HG03097 (cell line): ENCODE results near the gene FANCI.
"Not testable (repeated sequence)": the region's sequence is repeated elsewhere in the genome, so short reads cannot be mapped to it uniquely, and the experiment has no call there.

ENCODE experiments used
- ATAC-seq: cut with Tn5 transposase; IDR thresholded peaks from one replicate; pipeline ENCODE4 v1.9.1; 2021; ENCODE audit not compliant: unreplicated experiment, low FRiP score

FANCI gene

GRCh38 chr15:89218531-89218930 is 25.2 kb upstream of the FANCI start:
- ATAC-seq = no peak

DNA sequence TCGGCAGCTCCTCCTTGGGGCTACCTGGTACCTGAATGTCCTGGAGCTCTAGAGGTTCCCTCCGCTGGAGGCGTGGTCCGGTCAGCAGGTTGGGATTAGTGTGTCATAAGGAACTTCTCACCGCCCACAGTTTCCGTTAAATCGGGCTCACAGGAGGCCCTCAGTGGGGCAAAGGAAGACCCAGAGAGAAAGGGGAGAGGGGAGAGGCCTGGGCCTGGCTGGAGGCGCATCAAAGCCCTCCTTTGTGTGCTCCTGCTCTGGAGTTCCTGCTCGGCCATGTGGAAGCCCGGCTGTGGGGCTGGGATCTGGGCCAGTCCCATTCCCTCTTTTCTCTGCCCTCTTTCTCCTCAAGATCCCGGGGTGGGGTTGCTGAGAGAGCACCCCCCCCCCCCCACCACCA is 22.2 kb upstream of the FANCI start, which contains the start of gene RLBP1:
Gene RLBP1, minus strand, starts transcription at position 37 of the 400 bp plus-strand sequence. CDS start 2,604 bp downstream, outside the sequence.
- no peak for ATAC-seq

GRCh38 chr15:89225588-89225987 is 18.2 kb upstream of the FANCI start:
- ATAC-seq = no peak

DNA sequence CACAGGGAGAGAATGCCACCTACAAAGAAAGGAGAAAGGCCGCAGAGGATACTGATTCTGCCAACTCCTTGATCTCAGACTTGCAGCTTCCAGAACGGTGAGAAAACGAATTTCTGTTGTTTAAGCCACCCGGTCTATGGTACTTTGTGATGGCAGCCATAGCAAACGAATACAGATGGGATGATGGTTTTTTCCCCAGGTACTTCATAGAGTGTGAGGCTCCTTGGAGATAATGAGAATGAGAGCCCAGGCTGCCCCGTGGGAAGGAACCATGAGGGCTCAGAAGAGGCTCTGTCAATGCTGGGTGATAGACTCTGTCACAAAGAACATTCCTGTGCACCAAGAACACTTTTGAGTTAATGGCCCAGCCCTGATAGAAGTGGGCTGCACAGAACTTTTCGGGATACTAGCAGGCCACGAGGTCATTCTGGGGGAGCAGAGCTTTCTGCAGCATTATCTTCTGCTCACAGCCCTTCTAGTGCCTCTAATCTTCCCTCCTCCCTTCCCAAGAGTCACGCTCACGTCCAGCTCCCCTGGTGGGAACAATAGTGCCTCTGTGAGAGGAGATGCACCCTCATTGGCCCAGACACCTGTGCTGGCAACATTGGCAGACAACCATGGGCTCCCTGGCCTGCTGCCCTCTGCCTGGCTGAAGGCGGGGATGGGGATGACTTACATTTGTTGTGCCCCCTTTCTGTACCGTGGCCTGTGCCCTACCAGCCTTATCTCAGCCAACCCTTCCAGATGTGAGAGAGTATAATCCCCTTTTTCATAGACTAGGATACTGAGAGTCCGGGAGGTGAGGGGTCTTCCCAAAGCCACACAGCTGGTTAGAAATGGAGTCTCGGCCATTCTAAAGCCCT is 17.2 kb upstream of the FANCI start:
- no peak for ATAC-seq

- ATAC-seq = no peak
These were observed 16.4 kb upstream of the FANCI start for GRCh38 chr15:89227425-89227824.

GRCh38 chr15:89230277-89230676 is 13.5 kb upstream of the FANCI start:
- ATAC-seq = no peak

GRCh38 chr15:89231832-89232231 is 11.9 kb upstream of the FANCI start:
- ATAC-seq = no peak

GRCh38 chr15:89239883-89240810 is 3.6 kb upstream of the FANCI start:
- not testable (repeated sequence) for ATAC-seq

DNA sequence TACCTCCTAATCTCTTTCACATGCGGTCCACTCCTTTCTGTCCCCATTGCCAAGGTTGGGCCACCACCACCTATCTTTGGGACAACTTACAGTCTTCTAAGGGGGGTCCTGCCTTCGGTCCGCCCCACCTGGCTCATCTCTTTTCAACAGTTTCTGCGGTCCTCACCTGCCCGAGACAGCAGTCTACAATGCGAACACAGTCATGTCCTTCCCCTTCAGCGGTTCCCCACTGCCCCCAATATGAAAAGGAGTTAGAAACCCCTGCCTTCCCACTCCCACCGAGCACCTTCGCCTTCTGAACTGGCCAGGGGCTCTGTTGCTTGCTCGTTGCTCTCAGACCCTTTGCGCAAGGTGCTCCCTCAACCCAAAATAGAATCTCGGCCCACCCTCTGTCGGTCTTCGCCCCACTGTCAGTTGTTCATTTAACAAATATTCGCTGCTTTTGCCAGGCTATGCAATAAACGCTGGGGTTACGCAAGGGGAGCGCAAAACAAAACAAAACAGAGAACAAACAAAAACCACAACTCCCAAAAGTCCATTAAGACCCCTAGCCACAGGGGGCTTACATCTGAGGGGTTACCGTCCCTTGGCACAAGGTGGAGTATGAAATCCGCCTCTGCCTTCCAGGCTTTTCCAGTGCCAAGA is 611 bp upstream of the FANCI start:
- ATAC-seq = no peak

DNA sequence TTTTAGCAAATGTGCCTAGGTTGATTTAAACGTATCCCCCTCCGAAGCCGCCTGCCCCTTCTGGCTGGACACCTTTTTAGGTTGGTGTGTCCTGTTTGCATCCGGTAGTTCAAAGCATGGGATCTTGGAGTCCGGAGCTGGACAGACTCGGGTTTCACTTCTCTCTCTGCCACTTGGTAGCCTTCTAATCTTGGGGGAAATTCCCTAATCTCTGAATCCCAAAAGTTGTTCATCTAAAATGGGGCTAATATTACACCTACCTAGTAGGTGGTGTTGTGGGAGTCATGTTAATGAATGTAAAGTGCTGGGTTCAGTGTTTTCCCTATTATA is 760 bp downstream of the FANCI start:
- ATAC-seq = peak; percentile 19

DNA sequence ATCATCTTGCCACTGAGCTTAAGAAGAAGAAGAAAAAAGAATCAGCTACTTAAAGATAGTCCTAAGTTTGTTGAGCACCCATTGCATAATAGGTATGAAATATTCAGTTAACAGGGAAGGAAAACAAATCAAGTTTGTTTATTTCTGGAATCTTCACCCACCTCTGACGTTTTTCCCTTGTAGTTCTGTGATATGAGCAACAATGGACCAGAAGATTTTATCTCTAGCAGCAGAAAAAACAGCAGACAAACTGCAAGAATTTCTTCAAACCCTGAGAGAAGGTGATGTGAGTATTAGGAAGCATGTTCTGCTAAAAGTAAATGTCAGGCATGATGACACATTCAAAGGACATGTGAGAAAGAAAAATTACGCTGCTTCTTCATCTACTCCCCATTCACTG is 3.7 kb downstream of the FANCI start:
- ATAC-seq = no peak

DNA sequence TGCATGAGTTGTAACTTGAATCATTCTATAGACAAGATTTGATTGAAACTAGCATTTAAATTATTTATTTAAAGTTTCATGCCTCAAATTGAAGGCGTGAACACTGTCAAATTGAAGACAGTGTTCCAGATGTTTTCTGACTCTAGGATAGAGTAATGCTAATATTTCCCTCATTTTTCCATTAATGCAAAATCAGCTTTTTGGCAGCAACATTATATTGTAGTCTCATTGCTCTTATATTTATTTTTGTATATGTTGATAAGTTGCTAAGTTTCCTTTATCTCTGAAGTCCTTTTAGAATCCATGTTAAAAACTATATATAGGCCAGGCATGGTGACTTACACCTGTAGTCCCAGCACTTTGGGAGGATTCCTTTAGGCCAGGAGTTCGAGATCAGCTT is 4.8 kb downstream of the FANCI start:
- no peak for ATAC-seq

DNA sequence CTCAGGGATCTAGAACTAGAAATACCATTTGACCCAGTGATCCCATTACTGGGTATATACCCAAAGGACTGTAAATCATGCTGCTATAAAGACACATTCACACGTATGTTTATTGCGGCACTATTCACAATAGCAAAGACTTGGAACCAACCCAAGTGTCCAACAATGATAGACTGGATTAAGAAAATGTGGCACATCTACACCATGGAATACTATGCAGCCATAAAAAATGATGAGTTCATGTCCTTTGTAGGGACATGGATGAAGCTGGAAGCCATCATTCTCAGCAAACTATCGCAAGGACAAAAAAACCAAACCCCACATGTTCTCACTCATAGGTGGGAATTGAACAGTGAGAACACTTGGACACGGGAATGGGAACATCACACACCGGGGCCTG is 6.4 kb downstream of the FANCI start:
- ATAC-seq = not testable (repeated sequence)

- not testable (repeated sequence) for ATAC-seq
These were observed 33.5 kb downstream of the FANCI start for GRCh38 chr15:89277281-89277680.

GRCh38 chr15:89278307-89278706 is 34.5 kb downstream of the FANCI start:
- ATAC-seq = no peak

GRCh38 chr15:89282631-89283030 is 38.9 kb downstream of the FANCI start:
- ATAC-seq = no peak

GRCh38 chr15:89283201-89283600 is 39.4 kb downstream of the FANCI start:
- no peak for ATAC-seq

GRCh38 chr15:89291934-89292438 is 48.2 kb downstream of the FANCI start:
- ATAC-seq = no peak

GRCh38 chr15:89293012-89293411 is 49.2 kb downstream of the FANCI start:
- no peak for ATAC-seq

DNA sequence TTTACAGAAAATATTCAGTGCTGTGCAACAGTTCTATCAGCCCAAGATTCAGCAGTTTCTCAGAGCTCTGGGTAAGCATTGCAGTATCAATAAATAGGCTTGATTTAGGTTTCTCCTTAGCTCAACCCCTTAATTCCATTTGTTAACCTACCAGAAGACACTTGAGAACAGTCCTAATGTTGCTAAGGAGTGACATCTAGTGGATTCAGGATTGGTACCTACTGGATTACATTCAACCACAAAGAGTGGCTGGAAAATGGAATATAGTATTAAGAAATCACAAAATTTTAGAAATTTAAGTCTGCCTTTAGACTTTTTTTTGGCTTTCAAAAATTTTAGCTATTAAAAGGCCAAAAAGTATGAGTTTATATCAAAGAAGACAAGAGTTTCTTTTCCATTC is 56.1 kb downstream of the FANCI start:
- ATAC-seq = no peak
